ENCODE results near the gene CUL5.
A peak's percentile ranks its signal among the peaks of the same experiment; 100 is the strongest.
"Not testable (repeated sequence)": the region's sequence is repeated elsewhere in the genome, so short reads cannot be mapped to it uniquely, and the experiment has no call there.

CUL5 gene

DNA sequence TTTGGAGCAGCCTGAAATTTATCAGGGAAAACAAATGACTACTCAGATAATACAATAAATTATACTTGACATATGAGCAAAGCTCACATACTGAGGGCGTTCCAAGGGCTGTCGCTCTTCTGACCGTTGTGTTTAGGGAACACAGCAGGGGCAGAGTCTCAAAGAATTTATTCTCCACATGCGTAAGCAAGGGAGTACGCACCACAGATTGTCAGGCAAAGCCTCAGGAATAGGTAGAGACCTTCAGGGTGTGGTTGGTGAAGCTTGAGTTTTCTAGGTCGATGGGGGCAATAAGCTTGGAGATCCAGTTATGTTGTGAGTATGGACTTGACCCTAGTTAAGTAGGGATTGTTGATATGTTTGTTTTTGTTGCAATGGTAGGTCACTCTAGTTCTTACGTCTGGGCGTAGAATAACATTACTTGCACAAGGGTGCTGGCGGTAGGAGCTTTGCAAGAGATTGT lies 113.5 kb downstream of the CUL5 start:
- H3K27me3 ChIP-seq: no peaks in the 10 kb centered on the region
- H3K4me1 ChIP-seq: peaks cover 0 to 36% (median 22%) of the 10 kb centered on the region in 4 donors
- peak in 1 of 2 donors; percentile 68 for DNase-seq
- intact Hi-C loops (cut with DNase I; ENCODE audit: low total_unique reads): loop anchor here (5.0 kb wide), 1 partner anchor 100 kb away; the partner anchor contains the start of genes ATM and NPAT
- H3K36me3 ChIP-seq: no peaks in the 10 kb centered on the region
- H3K27ac ChIP-seq: peak overlapping the region; percentile 98
- TF ChIP-seq, protein P1, sequence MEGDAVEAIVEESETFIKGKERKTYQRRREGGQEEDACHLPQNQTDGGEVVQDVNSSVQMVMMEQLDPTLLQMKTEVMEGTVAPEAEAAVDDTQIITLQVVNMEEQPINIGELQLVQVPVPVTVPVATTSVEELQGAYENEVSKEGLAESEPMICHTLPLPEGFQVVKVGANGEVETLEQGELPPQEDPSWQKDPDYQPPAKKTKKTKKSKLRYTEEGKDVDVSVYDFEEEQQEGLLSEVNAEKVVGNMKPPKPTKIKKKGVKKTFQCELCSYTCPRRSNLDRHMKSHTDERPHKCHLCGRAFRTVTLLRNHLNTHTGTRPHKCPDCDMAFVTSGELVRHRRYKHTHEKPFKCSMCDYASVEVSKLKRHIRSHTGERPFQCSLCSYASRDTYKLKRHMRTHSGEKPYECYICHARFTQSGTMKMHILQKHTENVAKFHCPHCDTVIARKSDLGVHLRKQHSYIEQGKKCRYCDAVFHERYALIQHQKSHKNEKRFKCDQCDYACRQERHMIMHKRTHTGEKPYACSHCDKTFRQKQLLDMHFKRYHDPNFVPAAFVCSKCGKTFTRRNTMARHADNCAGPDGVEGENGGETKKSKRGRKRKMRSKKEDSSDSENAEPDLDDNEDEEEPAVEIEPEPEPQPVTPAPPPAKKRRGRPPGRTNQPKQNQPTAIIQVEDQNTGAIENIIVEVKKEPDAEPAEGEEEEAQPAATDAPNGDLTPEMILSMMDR (IDR thresholded peaks at IDR 0.05): no peak
- no peaks in the 10 kb centered on the region for H3K9me3 ChIP-seq
- H3K4me3 ChIP-seq: peak overlapping the region; percentile 84 to 87

DNA sequence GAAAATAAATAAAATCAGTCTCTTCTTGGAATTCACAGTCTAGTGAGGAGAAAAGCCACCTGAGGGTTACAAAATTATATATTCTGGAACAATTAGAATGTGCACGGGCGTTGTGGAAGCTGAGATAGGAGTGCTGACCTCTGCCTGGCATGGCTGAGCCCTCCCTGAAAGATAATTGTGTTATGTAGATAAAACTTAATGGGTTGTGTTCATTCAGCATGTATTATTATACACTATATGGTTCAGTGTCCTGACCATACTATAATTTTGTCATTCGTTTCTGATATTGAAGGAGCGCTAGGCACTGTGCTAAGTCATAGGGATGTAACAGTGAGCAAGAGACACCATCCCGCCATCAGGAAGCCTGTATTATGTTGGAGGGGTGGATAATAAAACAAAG lies 116.4 kb downstream of the CUL5 start:
- Histone ChIP-seq H3K27ac (no peak overlapping the region), H3K36me3 (peaks cover 8 to 17% (median 8%) of the 10 kb centered on the region in 3 donors), H3K27me3 (no peaks in the 10 kb centered on the region), H3K4me3 (no peak overlapping the region), H3K9me3 (no peaks in the 10 kb centered on the region), H3K4me1 (peaks cover 0 to 36% (median 23%) of the 10 kb centered on the region in 4 donors)
- DNase-seq: no peak
- intact Hi-C loops (cut with DNase I; ENCODE audit: low total_unique reads): no loop called here
- TF ChIP-seq, protein P1 (IDR thresholded peaks at IDR 0.05): no peak

DNA sequence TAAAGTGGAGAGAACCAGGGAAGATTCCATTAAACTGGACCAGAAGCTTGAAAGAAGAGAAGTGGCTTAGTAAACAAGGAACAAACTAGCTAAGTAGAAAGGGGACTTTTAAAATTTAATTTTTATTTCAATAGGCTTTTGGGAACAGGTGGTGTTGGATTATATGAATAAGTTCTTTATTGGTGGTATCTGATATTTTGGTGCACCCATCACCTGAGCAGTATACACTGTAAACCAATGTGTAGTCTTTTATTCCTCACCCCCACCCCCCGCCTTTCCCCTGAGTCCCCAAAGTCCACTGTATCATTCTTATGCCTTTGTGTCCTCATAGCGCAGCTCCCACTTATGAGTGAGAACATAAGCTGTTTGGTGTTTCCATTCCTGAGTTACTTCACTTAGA lies 120.1 kb downstream of the CUL5 start:
- H3K4me3 ChIP-seq: no peak overlapping the region
- H3K36me3 ChIP-seq: peaks cover 8 to 33% (median 16%) of the 10 kb centered on the region in 3 donors
- TF ChIP-seq, protein P1 (IDR thresholded peaks at IDR 0.05): no peak
- no peaks in the 10 kb centered on the region for H3K9me3 ChIP-seq
- no peak overlapping the region for H3K27ac ChIP-seq
- no peak for DNase-seq
- no peaks in the 10 kb centered on the region for H3K27me3 ChIP-seq
- intact Hi-C loops (cut with DNase I; ENCODE audit: low total_unique reads): no loop called here
- peaks cover 0 to 22% (median 9%) of the 10 kb centered on the region in 4 donors for H3K4me1 ChIP-seq

DNA sequence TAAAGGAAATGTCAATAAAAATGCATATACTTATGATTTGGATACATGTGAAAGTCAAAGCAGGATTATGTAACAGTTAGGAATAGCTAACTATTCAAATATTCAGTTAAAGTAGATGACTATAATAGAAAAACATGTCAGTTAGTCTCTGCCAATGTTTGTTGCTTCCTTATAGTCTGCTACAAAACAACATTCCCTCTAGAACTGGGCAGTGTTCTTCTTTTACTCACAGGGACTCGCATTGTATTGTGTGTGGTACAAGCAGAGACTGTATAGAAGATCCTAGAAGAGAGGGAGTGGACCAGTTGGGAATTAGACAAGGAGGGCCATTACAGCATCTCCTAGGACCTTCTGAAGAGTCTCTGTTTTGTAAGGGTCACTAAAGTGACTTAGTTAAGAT lies 123.3 kb downstream of the CUL5 start:
- H3K4me3 ChIP-seq: no peak overlapping the region
- TF ChIP-seq, protein P1 (IDR thresholded peaks at IDR 0.05): no peak
- H3K4me1 ChIP-seq: peaks cover 0 to 8% (median 3%) of the 10 kb centered on the region in 4 donors
- no peak for DNase-seq
- intact Hi-C loops (cut with DNase I; ENCODE audit: low total_unique reads): no loop called here
- no peaks in the 10 kb centered on the region for H3K9me3 ChIP-seq
- no peak overlapping the region for H3K27ac ChIP-seq
- H3K27me3 ChIP-seq: no peaks in the 10 kb centered on the region
- peaks cover 25 to 62% (median 43%) of the 10 kb centered on the region in 3 donors for H3K36me3 ChIP-seq

DNA sequence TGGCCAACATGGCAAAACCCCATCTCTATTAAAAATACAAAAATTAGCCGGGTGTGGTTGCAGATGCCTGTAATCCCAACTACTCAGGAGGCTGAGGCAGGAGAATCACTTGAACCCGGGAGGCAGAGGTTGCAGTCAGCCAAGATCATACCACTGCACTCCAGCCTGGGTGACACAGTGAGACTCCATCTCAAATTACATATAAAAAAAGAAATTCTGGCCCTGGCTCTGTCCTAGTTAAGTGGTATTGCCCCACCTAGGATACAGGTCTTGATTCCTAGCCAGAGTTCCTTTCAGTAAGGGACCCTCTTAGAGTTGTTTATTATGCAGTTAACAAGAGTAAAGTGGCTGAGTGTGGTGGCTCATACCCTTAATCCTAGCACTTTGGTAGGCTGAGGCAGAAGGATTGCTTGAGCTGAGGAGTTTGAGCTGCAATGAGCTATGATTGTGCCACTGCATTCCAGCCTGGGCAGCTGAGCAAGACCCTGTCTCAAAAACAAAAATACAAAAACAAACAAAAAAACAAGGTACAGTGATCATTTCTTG lies 124.4 kb downstream of the CUL5 start:
- H3K4me3 ChIP-seq; H3K27ac ChIP-seq; H3K27me3 ChIP-seq; H3K9me3 ChIP-seq; intact Hi-C loops (cut with DNase I; ENCODE audit: low total_unique reads); H3K4me1 ChIP-seq; DNase-seq: not testable (repeated sequence)
- H3K36me3 ChIP-seq: peaks cover 26 to 71% (median 48%) of the 10 kb centered on the region in 3 donors

DNA sequence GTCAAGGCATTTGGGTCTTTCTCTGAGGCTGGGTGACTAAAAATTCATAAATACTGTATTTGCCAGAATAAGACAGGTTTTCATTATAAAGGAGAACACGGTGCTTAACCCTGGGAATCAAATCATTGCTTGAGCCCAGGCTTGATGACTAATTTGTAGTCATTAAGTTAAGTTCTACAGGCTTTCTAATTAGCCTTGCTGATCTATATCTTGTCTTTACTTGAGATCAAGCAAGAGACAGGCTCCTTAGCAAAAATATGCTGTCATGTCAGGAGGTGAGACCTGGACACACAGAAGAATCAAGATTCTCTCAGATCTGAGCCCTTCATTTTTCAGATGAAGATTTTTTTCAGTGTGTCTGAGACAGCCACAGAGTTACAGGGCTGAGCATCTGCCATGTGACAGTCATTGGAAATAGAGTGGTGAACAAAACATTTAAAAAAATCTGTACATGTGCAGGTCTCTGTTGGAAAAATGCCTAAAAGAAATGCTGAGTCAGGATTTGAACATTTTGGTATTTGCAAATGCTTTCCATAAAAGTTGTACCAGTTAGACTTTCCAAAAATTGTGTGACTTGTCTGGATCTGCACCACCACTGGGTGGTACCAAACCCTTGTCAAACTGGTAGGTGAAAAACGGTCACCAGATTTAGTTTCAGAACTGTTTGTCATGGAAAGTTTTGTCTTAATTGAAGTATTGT lies 127.3 kb downstream of the CUL5 start:
- no peaks in the 10 kb centered on the region for H3K9me3 ChIP-seq
- TF ChIP-seq, protein P1 (IDR thresholded peaks at IDR 0.05): no peak
- no peak for DNase-seq
- intact Hi-C loops (cut with DNase I; ENCODE audit: low total_unique reads): no loop called here
- peaks cover 47 to 85% (median 67%) of the 10 kb centered on the region in 3 donors for H3K36me3 ChIP-seq
- H3K4me3 ChIP-seq: no peak overlapping the region
- H3K27me3 ChIP-seq: no peaks in the 10 kb centered on the region
- peaks cover 0 to 1% (median 0%) of the 10 kb centered on the region in 4 donors for H3K4me1 ChIP-seq
- no peak overlapping the region for H3K27ac ChIP-seq
